Stimulated activated CD4-positive, alpha-beta T cell treated with anti-CD3 and anti-CD28 coated beads, Interleukin-2, amount 100 ng/mL, for 24 hours (primary cell): Measurements from ENCODE around the gene COL23A1.

Source experiments
- DNase-seq, 2 donors: peaks; one replicate each; pipeline ENCODE4 v3.0.0-alpha.2; 2020

COL23A1 gene

GRCh38 chr5:178553517-178553916 lies 36.7 kb downstream of the COL23A1 start:
- DNase-seq: no peak

- no peak for DNase-seq
Measured at GRCh38 chr5:178551468-178551867, 38.7 kb downstream of the COL23A1 start.

DNA sequence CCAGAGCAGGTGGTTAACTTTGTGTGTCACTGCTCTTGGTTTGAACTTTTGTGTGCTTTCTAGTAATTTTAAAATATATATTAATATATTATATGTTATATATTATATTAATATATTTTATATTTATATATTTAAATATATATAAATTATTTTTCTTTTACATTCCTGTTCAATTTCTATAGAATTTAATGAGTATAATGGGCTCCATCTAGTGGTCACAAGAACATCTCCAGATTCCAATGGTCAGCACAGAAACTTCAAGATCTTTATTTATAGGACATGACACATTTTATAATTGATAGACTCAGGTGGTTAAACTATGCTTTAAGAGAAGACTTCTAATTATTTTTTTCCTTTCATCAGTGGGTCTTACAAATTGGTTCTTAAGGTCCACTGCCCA lies 39.1 kb downstream of the COL23A1 start:
- no peak for DNase-seq

DNA sequence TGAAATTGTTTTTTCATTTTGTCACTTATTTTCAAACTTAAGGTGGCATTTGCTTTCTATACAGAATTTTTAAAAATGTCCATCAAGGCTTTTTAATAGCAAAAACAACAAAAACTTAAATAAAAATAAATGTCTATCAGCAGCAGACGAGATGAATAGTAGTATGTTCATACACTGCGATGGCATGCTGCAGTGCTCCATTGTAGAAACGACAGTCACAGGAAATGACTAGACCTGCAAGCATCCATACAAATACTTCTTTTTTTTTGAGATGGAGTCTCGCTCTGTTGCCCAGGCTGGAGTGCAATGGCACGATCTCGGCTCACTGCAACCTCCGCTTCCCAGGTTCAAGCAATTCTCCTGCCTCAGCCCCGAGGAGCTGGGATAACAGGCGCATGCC lies 41.4 kb downstream of the COL23A1 start:
- DNase-seq: no peak

DNA sequence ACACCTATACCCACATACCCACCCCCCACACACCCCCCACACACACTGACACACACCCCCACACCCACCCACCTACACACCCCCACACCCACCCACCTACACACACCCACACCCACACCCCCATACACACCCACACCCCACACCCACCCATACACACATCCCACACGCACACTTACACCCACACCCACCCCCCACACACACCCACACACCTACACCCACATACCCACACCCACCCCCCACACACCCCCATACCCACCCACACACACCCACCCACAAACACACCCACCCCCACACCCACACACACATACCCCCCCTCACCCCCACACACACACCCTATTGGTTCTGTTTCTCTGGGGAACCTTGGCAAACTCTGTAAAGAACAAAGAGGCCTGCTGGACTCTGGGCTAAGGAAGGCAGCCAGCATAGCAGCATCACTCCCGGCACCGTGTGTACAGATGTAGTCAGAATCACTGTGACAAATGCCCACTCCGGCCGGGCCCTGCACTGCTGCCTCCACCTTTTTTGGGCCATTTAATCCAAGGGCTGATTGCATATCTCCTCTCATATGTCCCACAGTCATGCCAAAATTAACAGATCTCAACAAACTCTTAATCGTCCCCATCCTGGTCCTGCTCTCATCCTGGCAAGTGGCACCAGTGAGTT lies 42.3 kb downstream of the COL23A1 start:
- no peak for DNase-seq

- DNase-seq: no peak
Measured at GRCh38 chr5:178547052-178547666, 43.0 kb downstream of the COL23A1 start.

DNA sequence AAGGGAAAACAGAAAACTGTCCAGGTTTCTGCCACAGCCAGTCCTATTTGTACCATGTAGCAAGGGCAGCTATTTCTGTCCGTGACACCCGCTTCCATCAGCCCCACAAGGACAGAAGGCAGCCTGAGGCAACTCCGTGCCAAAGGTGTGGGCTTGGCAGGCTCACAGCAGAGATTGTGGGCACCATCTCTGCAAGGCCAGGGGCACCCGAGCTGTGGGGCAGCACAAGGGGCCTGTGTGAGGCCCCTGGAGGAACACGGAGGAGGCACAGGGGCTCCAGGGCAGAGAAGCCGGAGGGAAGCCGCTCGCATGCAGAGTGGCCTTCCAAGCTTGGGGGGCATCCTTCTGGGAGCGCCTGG lies 43.5 kb downstream of the COL23A1 start:
- DNase-seq: no peak

GRCh38 chr5:178545941-178546674 lies 44.1 kb downstream of the COL23A1 start:
- DNase-seq: no peak

- no peak for DNase-seq
Measured at GRCh38 chr5:178545176-178545575, 45.0 kb downstream of the COL23A1 start.

DNA sequence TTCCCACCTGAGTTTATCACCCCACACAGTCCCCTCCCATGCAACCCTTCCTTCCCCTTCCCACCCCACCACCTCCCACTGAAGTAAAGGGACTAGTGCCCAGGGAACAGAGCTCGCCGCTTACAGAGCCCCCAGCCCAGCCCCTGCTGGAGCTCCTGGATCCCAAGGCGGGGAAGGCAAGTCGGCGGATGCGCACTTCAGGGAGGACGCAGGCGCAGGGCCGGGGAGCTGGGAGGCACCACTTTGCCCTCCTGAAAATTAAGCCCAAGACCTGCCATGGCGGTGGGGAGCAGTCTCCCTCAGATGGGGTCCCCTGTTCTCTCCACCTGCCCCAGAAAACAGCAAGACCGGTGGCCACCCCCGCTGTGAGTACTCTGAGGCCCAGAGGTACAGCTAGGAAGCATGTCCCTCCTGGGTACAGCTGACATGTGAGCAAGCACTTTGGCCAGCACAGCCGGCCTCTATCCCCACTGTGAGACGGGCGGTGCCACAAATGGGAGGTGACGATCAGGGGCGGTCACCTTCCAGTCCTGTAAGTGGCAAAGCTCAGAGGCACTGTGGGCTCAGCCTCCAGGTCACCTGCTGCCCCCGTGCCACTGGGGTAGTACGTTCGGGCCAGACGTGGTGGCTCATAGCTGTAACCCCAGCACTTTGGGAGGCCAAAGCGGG lies 45.9 kb downstream of the COL23A1 start:
- DNase-seq: no peak

DNA sequence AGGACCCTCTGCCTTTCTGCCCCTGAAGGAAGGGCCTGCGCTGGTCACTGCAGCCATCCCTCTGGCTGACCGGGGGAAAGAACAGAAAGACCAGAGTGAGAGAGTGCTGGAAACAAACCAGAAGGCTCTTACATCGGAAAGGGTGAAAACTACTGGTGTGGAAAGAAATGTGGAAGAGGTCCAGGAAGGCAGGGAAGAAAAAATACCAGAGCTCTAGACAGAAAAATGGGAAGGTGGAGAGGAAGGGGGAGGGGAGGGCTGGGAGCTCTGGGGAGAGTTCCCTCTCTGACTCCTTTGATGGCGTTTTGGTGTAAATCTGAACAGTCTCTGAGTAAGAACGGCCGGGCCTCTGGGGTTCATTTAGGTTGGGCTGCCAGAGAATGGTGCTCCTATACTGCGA lies 47.7 kb downstream of the COL23A1 start:
- DNase-seq: no peak

DNA sequence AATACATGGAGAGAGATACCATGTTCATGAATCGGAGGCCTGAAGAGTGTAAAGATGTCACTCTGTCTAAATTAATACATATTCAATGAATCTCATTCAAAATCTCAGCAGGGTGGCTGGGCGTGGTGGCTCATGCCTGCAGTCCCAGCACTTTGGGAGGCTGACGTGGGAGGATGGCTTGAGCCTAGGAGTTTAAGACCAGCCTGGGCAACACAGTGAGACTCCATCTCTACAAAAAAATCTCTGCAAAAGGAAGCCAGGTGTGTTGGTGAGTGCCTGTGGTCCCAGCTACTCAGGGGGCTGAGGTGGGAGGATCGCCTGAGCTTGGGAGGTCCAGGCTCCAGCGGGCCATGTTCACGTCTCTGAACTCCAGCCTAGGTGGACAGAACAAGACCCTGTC lies 49.7 kb downstream of the COL23A1 start:
- no peak for DNase-seq

- no peak for DNase-seq
Measured at GRCh38 chr5:178538741-178539229, 51.4 kb downstream of the COL23A1 start.

DNA sequence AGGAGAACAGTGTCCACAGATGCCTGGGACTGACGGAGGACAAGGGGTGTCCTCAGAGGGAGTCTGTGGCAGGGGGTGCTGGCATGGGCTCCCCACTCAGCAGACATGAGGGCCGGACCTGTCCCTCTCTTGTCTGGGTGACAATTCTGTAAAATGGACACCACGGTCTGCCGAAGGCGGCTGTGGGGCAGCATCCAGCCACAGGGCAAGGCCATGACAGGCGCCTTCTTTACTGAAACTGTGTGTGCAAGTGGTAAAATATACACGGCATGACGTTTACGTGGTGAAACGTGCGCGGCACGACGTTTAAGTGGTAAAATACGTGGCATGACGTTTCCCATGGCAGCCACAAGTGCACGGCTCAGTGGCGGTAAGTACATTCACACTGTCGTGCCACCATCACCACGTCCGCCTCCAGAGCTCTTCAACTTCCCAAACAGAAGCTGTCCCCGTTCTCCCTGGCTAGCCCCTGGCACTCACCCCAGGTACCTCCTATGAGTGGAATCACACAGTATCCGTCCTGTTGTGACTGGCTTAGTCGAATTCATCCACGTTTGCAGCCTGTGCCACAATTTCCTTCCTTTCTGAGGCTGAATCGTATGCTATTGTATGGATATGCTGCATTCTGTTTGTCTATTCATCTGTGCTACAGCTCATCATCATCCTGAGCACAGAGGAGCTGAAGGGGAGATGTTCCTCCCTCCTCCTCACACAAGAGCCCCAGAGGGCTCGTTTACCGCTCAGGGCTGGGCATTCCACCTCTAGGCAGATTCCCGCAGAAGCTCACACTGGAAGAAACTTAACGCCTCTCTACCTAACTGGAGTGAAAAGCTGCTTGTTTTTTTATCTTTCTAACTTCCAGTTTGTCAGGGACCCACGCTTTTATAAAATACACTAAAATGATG lies 52.5 kb downstream of the COL23A1 start:
- no peak for DNase-seq

DNA sequence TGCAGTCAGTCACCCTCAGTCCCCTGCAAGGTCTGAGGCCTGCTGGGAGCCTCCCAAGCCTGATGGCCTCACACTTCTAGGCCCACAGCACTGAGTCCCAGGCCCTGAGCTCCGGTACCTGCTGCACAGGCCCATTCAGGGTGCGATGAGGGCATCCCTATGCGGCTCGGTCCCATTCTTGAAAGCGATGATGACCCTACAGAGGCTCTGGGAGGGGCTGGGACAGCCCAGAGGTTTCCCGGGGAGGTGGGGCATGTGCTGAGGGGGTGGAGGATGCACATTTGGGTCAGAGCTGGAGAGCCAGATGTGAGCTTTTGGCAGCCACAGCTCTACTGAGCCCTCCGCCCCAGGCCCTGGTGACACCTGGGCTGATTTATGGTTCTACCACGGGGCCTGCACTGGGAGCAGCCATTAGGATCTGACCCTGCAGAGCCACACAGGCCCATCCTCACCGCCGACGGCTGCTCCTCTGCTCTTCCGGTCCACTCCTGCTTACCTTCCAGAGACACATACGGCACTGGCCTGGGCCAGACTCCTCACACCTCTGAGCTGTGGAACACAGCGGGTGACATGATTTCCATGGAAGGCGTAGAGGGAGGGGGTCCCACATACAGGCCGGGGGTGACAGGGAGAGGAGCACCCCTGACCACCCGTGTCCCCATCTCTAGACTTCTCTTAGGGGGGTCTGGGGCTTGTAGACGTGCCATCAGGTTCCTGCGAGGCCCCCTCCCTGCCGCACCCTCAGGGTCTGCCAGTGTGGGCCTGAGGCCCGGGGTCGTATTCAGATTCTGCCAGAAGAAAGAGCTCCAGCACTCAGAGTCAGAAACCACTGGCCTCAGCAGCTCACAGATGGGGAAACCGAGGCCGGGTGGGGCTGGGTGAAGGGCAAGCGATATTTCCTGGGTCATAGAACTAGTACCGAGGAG lies 53.4 kb downstream of the COL23A1 start:
- DNase-seq: no peak

DNA sequence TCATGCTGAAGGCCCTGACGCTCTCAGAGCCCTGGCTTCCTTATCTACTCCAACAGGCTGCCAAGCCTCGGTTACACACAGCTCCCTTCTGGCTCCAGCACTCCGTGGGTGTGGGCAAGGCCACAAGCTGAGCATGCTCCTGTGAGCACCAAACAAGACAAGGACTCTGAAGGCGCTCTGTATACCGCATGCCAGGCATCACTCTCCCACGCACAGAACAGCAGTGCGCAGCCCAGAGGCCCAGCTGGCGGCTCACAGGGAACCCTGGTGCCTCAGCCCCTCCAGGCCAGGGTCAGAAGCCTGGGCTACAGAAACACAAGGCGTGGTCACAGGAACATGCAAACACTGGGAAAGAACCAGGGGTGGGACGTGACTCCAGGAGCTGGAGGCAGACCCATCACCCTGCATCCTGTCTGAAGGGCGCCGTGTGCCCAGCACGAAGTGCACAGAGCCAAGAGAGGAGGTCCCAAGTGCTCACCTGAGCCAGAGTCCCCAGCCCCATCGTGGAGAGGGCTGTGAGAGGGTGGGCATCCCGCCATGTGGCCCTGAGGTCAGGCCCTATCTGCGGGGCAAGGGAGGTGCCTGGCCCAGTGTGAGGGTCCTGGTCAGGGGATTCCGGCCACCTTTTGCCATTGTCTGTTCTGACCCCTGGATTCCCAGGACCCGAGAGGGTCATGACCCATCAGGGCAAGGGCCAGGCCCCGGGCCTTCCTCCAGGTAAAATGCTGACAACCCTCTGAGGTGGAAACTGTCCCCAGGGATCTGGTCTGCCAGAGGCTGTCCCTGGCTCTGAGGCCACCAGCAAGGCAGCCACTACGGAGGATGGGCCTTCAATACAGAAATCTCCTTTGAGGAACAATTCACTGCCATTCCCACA lies 54.7 kb downstream of the COL23A1 start:
- DNase-seq: no peak

DNA sequence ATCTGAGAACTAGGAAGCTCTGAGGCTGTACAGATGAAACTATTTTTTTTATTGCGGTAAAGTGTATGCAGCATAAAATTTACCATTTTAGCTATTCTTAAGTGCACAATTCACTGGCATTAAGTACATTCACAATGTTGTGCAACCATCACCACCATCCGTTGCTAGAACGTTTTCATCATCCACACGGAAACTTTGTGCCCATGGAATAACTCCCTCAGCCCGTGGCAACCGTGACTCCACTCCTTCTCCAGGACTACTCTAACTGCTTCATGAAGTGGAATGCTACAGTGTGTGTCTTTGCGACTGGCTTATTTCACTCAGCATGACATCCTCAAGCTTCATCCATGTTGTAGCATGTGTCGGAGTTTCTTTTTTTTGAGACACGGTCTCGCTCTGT lies 57.1 kb downstream of the COL23A1 start:
- DNase-seq: no peak

DNA sequence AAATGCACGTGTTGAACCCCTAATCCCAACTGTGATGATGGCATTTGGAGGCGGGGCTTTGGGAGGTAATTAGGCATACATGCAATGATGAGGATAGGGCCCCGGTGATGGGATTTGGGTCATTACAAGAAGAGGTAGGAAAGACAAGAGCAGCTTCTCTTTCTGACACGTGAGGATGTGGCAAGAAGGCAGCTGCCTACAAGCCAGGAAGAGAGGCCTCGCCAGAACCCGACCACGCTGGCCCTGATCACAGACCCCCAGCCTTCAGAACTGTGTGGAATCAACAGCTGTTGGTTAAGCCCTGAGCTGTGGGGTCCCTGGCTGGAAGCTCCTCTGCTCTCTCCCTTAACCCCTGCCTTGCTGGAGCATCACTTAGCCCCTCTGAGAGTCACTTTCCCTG lies 57.5 kb downstream of the COL23A1 start:
- DNase-seq: no peak

DNA sequence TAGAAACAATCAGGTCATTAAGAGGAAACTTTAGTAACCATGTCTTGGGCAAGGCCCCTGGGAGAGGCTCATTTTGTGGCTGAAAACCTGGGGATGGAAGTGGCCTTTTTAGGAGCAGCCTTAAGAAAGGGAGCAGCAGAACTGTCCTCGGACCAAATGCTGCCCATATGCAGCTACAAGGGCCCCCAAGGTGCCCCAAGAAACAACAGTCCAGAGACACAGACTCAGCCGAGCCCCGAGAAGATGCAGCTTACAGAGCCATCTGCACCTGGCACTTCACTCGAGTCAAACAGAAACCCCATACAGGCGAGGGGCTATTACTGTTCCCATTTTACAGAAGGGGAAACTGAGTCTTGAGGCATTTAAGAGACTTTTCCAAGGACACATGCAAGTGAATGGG lies 58.0 kb downstream of the COL23A1 start:
- DNase-seq: no peak

DNA sequence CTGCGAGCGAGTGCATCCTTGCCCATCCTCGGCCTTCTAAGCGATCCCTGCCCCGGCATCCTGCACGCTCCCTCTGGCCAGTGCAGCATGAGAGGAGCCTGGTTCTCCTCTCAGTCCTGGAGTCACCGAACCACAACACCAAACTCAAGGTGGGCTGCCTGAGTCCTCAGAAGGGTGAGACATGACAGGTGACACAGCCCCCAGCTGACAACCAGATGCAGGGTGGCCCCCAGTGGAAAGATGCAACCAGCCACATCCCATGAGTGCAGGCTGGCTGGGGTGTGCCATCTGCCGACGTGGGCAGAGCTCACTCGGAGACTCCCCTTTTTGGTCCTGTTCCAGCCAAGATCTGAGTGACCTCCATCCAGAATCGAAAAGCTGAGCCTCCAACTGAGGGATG lies 58.4 kb downstream of the COL23A1 start:
- no peak for DNase-seq
